A673 (cell line): ENCODE results near the gene SH3D21. TPM values are rescaled to one million over a fixed set of nuclear protein-coding genes. Genes with fewer than 3 reads are reported as not detected.

Experiments used
- BruUV-seq: library from RNA; stranded (reverse); fragments of 400-500 nt; replicated peaks from 2 replicates; lab custom pipeline; 2021; lab: Mats Ljungman, UMichigan
- CTCF ChIA-PET: fragments of 300-600 bp; sonication (Branson Sonifier 250); formaldehyde crosslinking; loops from one replicate; lab custom pipeline; 2022; ENCODE audit warnings: antibody characterized with exemption; lab: Charles Lee
- POLR2A ChIA-PET: fragments of 300-600 bp; sonication (Branson Sonifier 250); formaldehyde crosslinking; loops from one replicate; lab custom pipeline; 2022; ENCODE audit warnings: antibody characterized with exemption; ENCODE audit not compliant: low non-redundant PET; lab: Charles Lee
- DNase-seq: peaks from one replicate; pipeline ENCODE4 v3.0.0-alpha.2; 2015; ENCODE audit warnings: low spot score
- H3K27ac ChIP-seq: fragments of 200-600 bp; sonication (generic); 2 replicates; pipeline ENCODE4 v1.5.1; 2016; ENCODE audit warnings: mixed run types, low read depth, mild to moderate bottlenecking, mixed read lengths, antibody characterized with exemption, low read length; ENCODE audit not compliant: poor library complexity, severe bottlenecking
- H3K27me3 ChIP-seq: fragments of 200-600 bp; sonication (generic); replicated peaks from 2 replicates; pipeline ENCODE4 v1.6.1; 2017; ENCODE audit warnings: mixed run types, low read depth, mild to moderate bottlenecking, mixed read lengths, antibody characterized with exemption, low read length; ENCODE audit not compliant: insufficient read depth, poor library complexity
- H3K36me3 ChIP-seq: fragments of 200-600 bp; sonication (generic); 2 replicates; pipeline ENCODE4 v1.6.1; 2016; ENCODE audit warnings: mixed run types, mild to moderate bottlenecking, mixed read lengths, antibody characterized with exemption, low read length; ENCODE audit not compliant: insufficient read depth, poor library complexity, severe bottlenecking
- H3K4me1 ChIP-seq: fragments of 200-600 bp; sonication (generic); 2 replicates; pipeline ENCODE4 v1.6.1; 2017; ENCODE audit warnings: mixed run types, mild to moderate bottlenecking, mixed read lengths, antibody characterized with exemption, low read length; ENCODE audit not compliant: insufficient read depth, poor library complexity, severe bottlenecking
- H3K4me3 ChIP-seq: fragments of 200-600 bp; sonication (generic); 2 replicates; pipeline ENCODE4 v1.5.1; 2016; ENCODE audit warnings: low read depth, mixed run types, mild to moderate bottlenecking, mixed read lengths, low read length; ENCODE audit not compliant: poor library complexity, severe bottlenecking
- H3K9me3 ChIP-seq: fragments of 200-600 bp; sonication (generic); 2 replicates; pipeline ENCODE4 v1.6.1; 2016; ENCODE audit warnings: mixed run types, low read depth, mild to moderate bottlenecking, mixed read lengths, antibody characterized with exemption, low read length; ENCODE audit not compliant: poor library complexity, severe bottlenecking
- EZH2 ChIP-seq: fragments of 200-600 bp; sonication (generic); IDR thresholded peaks from 2 replicates; pipeline ENCODE4 v1.6.1; 2017; ENCODE audit warnings: borderline replicate concordance, low read depth, mild to moderate bottlenecking, mixed read lengths, antibody characterized with exemption, low read length; ENCODE audit not compliant: poor library complexity, severe bottlenecking
- intact Hi-C: fragments of 100-400 bp; cut with micrococcal nuclease; formaldehyde crosslinking; loops from one replicate; pipeline ENCODE4 v1.10.0; 2022; ENCODE audit not compliant: unreplicated experiment
- total RNA-seq: library from RNA; stranded (reverse); gene quantifications from 2 replicates; pipeline ENCODE4 v1.2.3, GENCODE V29; 2021
- TF ChIP-seq, protein P1 (sequence below): fragments of 300-800, 200-600 bp; sonication (generic); conservative IDR thresholded peaks from 2 replicates; pipeline ENCODE4 v1.5.1; 2017; ENCODE audit warnings: low read depth, mild to moderate bottlenecking, antibody characterized with exemption, low read length, moderate library complexity, mixed read lengths

Gene SH3D21
- total RNA-seq, 1 experiment from 2014 or later, result 2.9 TPM

DNA sequence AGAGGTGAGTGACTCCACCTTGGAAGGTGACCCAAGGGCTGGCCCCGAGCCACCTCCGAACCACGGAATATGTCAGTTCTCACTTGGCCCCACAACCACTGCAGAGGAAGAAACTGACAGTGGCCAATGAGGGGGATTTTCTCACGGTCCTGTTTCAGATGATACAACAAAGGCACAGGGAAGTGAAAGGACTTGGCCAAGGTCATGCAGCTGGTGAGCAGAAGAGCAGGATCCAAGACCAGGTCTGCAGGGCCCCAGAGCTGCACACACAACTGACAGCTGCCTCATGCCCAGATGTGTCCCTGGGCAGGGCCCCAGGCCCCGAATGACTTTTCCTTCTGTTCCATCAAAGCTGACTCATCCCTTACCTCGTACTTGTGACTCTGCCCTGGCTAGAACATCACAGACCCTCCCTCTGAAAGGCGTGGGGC is 43.1 kb downstream of the SH3D21 start:
- H3K36me3 ChIP-seq, result peaks cover 56% of the 10 kb centered on the region
- ChIA-PET CTCF (no interaction called here), POLR2A (interaction anchor here (0.6 kb wide), 1 partner anchor 1166 kb away, joined by 3 read pairs; no protein-coding TSS in a partner anchor)
- H3K27ac ChIP-seq, result no peak overlapping the region
- no TSS peak for BruUV-seq
- peaks cover 19% of the 10 kb centered on the region for H3K4me1 ChIP-seq
- no peak overlapping the region for H3K4me3 ChIP-seq
- TF ChIP-seq EZH2, result no peak
- TF ChIP-seq, protein P1, sequence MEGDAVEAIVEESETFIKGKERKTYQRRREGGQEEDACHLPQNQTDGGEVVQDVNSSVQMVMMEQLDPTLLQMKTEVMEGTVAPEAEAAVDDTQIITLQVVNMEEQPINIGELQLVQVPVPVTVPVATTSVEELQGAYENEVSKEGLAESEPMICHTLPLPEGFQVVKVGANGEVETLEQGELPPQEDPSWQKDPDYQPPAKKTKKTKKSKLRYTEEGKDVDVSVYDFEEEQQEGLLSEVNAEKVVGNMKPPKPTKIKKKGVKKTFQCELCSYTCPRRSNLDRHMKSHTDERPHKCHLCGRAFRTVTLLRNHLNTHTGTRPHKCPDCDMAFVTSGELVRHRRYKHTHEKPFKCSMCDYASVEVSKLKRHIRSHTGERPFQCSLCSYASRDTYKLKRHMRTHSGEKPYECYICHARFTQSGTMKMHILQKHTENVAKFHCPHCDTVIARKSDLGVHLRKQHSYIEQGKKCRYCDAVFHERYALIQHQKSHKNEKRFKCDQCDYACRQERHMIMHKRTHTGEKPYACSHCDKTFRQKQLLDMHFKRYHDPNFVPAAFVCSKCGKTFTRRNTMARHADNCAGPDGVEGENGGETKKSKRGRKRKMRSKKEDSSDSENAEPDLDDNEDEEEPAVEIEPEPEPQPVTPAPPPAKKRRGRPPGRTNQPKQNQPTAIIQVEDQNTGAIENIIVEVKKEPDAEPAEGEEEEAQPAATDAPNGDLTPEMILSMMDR, result no peak
- intact Hi-C loops, result no loop called here
- H3K9me3 ChIP-seq, result no peaks in the 10 kb centered on the region
- DNase-seq, result no peak
- no peaks in the 10 kb centered on the region for H3K27me3 ChIP-seq

DNA sequence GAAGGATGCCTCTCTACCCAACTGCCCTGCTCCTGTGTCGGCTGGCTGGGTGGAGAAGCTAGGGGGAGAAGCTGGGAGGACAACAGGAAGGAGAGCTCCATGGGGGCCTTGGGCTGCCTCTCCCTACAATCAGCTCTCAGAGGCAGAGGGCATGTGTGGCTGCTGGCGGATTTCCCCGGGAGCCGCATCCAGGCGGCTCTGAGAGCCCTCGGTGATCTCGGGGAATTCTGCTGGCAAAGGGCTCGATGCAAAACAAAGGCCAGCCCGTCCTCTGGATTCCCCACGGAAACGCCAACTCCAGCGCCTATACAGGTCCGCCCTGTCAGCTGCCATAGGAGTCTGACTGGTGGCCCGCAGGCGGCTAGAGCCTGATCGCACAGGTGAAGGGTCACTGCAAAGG is 43.7 kb downstream of the SH3D21 start:
- no peak overlapping the region for H3K27ac ChIP-seq
- CTCF ChIA-PET, result no interaction called here
- BruUV-seq, result no TSS peak
- POLR2A ChIA-PET, result no interaction called here
- no peak for DNase-seq
- H3K9me3 ChIP-seq, result no peaks in the 10 kb centered on the region
- no peaks in the 10 kb centered on the region for H3K27me3 ChIP-seq
- no peak overlapping the region for H3K4me3 ChIP-seq
- TF ChIP-seq, protein P1, result no peak
- TF ChIP-seq EZH2, result no peak
- peaks cover 58% of the 10 kb centered on the region for H3K36me3 ChIP-seq
- intact Hi-C loops, result no loop called here
- peaks cover 19% of the 10 kb centered on the region for H3K4me1 ChIP-seq

DNA sequence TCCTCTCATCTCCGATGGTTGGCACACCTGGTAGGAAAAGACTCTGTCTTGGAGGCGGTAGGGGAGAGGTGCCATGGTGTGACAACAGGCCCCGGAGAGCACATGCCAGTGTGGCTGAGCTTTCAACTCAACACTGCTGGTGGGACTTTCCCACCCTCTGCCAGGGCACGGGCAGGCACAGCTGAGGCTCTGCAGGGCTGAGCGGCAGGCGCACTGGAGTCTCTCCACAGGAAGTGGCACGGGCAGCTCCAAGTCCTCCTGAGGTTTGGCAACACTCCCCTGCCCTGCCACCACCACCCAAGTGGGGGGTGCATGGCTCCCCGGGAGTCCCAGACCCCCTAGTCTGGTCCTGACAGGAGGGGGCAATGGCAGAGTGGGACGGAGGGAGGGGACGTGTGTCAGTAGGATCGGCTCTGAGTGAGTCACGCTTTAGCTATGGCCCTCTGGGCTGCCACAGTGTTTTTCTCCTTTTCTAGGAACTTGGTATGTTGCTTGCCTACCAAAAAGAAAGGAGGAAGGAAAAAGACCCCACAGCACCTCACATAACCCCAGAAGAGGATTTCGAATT is 44.6 kb downstream of the SH3D21 start:
- peak overlapping the region; percentile 66 for H3K27ac ChIP-seq
- H3K4me1 ChIP-seq, result peaks cover 19% of the 10 kb centered on the region
- DNase-seq, result peak; percentile 49
- no peak overlapping the region for H3K4me3 ChIP-seq
- no peaks in the 10 kb centered on the region for H3K27me3 ChIP-seq
- H3K9me3 ChIP-seq, result no peaks in the 10 kb centered on the region
- ChIA-PET POLR2A (no interaction called here), CTCF (no interaction called here)
- H3K36me3 ChIP-seq, result peaks cover 62% of the 10 kb centered on the region
- BruUV-seq, result no TSS peak
- intact Hi-C loops, result no loop called here
- TF ChIP-seq, protein P1, result no peak
- no peak for TF ChIP-seq EZH2
